Aorta (tissue), 5 donors: ENCODE results near the gene RGS16. TPM values are rescaled to one million over a fixed set of nuclear protein-coding genes. Genes with fewer than 3 reads are reported as not detected.

Experiments
- ATAC-seq: fragments of 200-7000 bp; cut with Tn5 transposase; one replicate; pipeline ENCODE4 v1.9.1; 2022; ENCODE audit warnings: moderate library complexity; ENCODE audit not compliant: low FRiP score
- DNase-seq, 2 donors: peaks; one replicate each; pipeline ENCODE4 v3.0.0-alpha.2; 2020
- H3K27ac ChIP-seq, 2 donors: one replicate each; pipeline ENCODE4 v1.5.1; 2013; ENCODE audit warnings: low read length in 2 of 2, mild to moderate bottlenecking in 2 of 2, moderate library complexity in 2 of 2, control low read depth in 1 of 2, inconsistent platforms in 1 of 2, low read depth in 1 of 2
- H3K27me3 ChIP-seq, 2 donors: one replicate each; pipeline ENCODE4 v1.6.1; 2013; ENCODE audit warnings: control low read depth in 1 of 2, low read length in 1 of 2, mild to moderate bottlenecking in 1 of 2, moderate library complexity in 1 of 2; ENCODE audit not compliant: insufficient read depth in 2 of 2, control insufficient read depth in 1 of 2
- H3K36me3 ChIP-seq, 2 donors: one replicate each; pipeline ENCODE4 v1.6.1; 2013; ENCODE audit warnings: control low read depth in 1 of 2, low read length in 1 of 2, mild to moderate bottlenecking in 1 of 2; ENCODE audit not compliant: insufficient read depth in 2 of 2, control insufficient read depth in 1 of 2
- H3K4me1 ChIP-seq, 2 donors: one replicate each; pipeline ENCODE4 v1.6.1; 2013; ENCODE audit warnings: low read length in 2 of 2, control low read depth in 1 of 2, mild to moderate bottlenecking in 1 of 2, moderate library complexity in 1 of 2; ENCODE audit not compliant: insufficient read depth in 2 of 2, control insufficient read depth in 1 of 2
- H3K4me3 ChIP-seq, 2 donors: one replicate each; pipeline ENCODE4 v1.5.1; 2013; ENCODE audit warnings: low read length in 2 of 2, control low read depth in 1 of 2, mild to moderate bottlenecking in 1 of 2
- H3K9me3 ChIP-seq: one replicate; pipeline ENCODE4 v1.6.1; 2013; ENCODE audit warnings: mild to moderate bottlenecking, low read length; ENCODE audit not compliant: control insufficient read depth
- WGBS, 2 donors: extraction: QIAGEN DNeasy Blood & Tissue Kit; methylation state at CpG; one replicate each; pipeline ENCODE4 v1.1.7; 2013; 5-methylcytosine and 5-hydroxymethylcytosine counted together
- intact Hi-C, 2 donors: fragments of 100-400 bp; cut with DNase I; formaldehyde crosslinking; loops; one replicate each; pipeline versions ENCODE4 v1.14.2 to v1.15.0; 2022
- polyA plus RNA-seq, 2 donors: library from polyadenylated mRNA; stranded (reverse); fragments of 200-250 nt; gene quantifications; one replicate each; pipeline ENCODE4 v1.2.3, GENCODE V29; 2013
- total RNA-seq, 2 donors: library from RNA; stranded (reverse); fragmentation: NEBNext Ultra II Directional; extraction: Animal tissue kit (Norgen Biotek cat#: 25700); gene quantifications; one replicate each; pipeline ENCODE4 v1.2.1, GENCODE V29; 2021
- donor health status: healthy with polysubstance abuse.
- donor health status: Bipolar disorder and iron deficiency.
- donor health status: DM: no; HTN: no; CAD: no.
- donor health status: DM: no; HTN: no; CAD: no.
- donor health status: DM: yes; HTN: yes; CAD: no.

Gene RGS16
- total and polyA plus RNA-seq, 4 donors = 0.50 to 20.9 (median 8.1) TPM

DNA sequence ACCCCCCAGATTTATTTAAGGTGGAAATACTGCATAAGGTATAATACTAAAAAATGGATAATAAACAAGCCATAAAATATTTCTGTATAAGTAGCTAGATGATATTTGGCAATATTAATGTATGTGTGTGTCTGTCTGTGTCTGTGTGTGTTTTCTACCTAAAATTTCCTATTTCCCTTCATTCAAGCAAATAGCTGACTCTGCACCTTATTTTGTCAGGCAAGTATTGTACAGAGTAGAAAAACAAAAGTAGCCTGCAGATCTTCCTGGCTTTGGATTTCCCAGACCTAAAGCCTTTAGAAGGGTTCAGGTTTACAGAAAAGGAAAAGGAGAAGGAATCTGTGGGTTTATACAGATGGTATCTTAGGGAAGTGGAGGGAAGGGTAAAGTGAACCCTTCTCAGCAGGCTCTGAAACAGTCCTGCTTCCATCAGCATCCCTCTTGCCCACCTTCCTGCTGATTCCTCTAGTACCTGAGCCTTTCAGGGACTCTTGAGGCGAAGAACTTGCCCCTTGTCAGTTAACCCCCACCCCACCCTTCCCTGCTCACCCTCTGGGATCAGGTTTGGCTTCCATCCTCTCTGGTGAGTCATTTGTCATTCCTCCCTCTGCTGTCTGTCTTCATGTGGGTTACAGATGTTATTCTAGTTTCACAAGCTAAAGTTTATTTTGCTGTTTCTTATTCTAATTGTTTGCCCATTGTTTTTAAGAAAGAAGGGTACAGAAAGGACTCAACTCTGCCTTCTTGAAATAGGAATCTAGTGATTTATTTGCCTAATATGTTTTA, 21.7 kb upstream of the RGS16 start:
- no peaks in the 10 kb centered on the region for H3K4me1 ChIP-seq
- H3K27me3 ChIP-seq = no peaks in the 10 kb centered on the region
- WGBS, 2 donors = 72 to 73% methylated on average over 1 of the region's 1 CpG
- no peak overlapping the region for H3K27ac ChIP-seq
- intact Hi-C loops = loop anchor here in 1 of 2 donors (5.0 kb wide), 1 partner anchor 46 kb away; no protein-coding TSS in a partner anchor
- no peaks in the 10 kb centered on the region for H3K9me3 ChIP-seq
- ATAC-seq (no peak), DNase-seq (no peak)
- H3K4me3 ChIP-seq = no peak overlapping the region
- no peaks in the 10 kb centered on the region for H3K36me3 ChIP-seq

DNA sequence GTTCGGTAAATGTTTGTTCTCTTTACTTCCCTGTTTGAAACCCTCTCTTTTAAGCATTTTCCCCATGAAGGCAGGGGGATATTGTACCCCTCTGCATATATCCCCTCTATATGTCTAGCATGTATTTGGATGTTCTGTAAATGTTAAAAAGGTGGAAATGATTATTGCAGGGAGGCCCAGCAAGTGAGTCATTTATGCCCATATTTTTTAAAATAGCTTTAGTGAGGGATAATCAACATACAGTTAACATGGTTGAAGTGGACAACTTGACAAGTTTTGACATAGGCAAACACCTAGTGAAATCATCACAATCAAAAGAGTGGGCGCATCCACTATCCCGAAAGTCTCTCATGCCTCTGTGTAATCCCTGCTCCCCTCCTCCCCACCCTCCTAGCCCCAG, 20.8 kb upstream of the RGS16 start:
- ATAC-seq (no peak), DNase-seq (no peak)
- Histone ChIP-seq H3K27me3 (no peaks in the 10 kb centered on the region), H3K36me3 (no peaks in the 10 kb centered on the region), H3K4me1 (no peaks in the 10 kb centered on the region), H3K9me3 (no peaks in the 10 kb centered on the region), H3K27ac (no peak overlapping the region), H3K4me3 (no peak overlapping the region)
- intact Hi-C loops = loop anchor here in 1 of 2 donors (5.0 kb wide), 1 partner anchor 47 kb away; no protein-coding TSS in a partner anchor
- WGBS, 2 donors = 93 to 96% methylated on average over 3 of the region's 3 CpGs

GRCh38 chr1:182624577-182624976, 20.4 kb upstream of the RGS16 start:
- no peaks in the 10 kb centered on the region for H3K9me3 ChIP-seq
- no peak for ATAC-seq
- 52 to 70% methylated on average over 1 of the region's 1 CpG for WGBS, 2 donors
- H3K27ac ChIP-seq = no peak overlapping the region
- H3K27me3 ChIP-seq = no peaks in the 10 kb centered on the region
- intact Hi-C loops = no loop called here
- DNase-seq = no peak
- no peaks in the 10 kb centered on the region for H3K4me1 ChIP-seq
- H3K36me3 ChIP-seq = no peaks in the 10 kb centered on the region
- no peak overlapping the region for H3K4me3 ChIP-seq

- intact Hi-C loops = no loop called here
- Histone ChIP-seq H3K4me1 (no peaks in the 10 kb centered on the region), H3K27me3 (no peaks in the 10 kb centered on the region), H3K9me3 (no peaks in the 10 kb centered on the region), H3K4me3 (no peak overlapping the region), H3K36me3 (no peaks in the 10 kb centered on the region), H3K27ac (no peak overlapping the region)
- DNase-seq = no peak
- no peak for ATAC-seq
- WGBS, 2 donors = 51 to 58% methylated on average over 6 of the region's 6 CpGs
These were observed 18.8 kb upstream of the RGS16 start for GRCh38 chr1:182622901-182623528.

DNA sequence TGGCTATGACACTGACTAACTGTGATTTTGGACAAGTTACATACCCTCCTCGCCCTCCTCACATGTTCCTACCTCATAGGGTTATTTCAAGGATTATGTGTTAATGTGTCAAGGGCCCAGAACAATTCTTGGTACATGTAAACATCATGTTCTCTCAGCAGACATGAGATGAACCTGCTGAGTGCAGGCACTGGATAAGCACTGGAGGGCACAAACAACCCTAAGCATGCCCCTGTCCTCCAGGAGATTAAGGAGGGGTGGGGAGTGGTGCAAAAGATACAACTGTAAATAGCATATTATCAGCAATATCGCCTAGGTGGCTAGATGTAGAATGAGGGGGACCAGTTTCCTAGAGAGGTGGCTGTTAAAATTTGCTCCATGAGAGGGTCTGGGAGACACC, 17.7 kb upstream of the RGS16 start:
- no peak for ATAC-seq
- WGBS, 2 donors = 98 to 100% methylated on average over 2 of the region's 2 CpGs
- intact Hi-C loops = no loop called here

GRCh38 chr1:182620924-182621585, 16.9 kb upstream of the RGS16 start:
- DNase-seq (no peak), ATAC-seq (no peak)
- intact Hi-C loops = no loop called here
- Histone ChIP-seq H3K36me3 (no peaks in the 10 kb centered on the region), H3K27ac (no peak overlapping the region), H3K4me1 (no peaks in the 10 kb centered on the region), H3K27me3 (no peaks in the 10 kb centered on the region), H3K4me3 (no peak overlapping the region), H3K9me3 (no peaks in the 10 kb centered on the region)

More for the DNA sequence above, 17.7 kb upstream of the RGS16 start:
- H3K27ac ChIP-seq = no peak overlapping the region
- H3K4me3 ChIP-seq = no peak overlapping the region
- DNase-seq = no peak
- H3K9me3 ChIP-seq = no peaks in the 10 kb centered on the region
- H3K36me3 ChIP-seq = no peaks in the 10 kb centered on the region
- no peaks in the 10 kb centered on the region for H3K27me3 ChIP-seq
- H3K4me1 ChIP-seq = no peaks in the 10 kb centered on the region

- H3K27me3 ChIP-seq = no peaks in the 10 kb centered on the region
- H3K27ac ChIP-seq = peak overlapping the region; percentile 51 to 68
- intact Hi-C loops = no loop called here
- 12% methylated on average over 6 of the region's 6 CpGs for WGBS, 2 donors
- no peaks in the 10 kb centered on the region for H3K4me1 ChIP-seq
- no peak overlapping the region for H3K4me3 ChIP-seq
- no peak for DNase-seq
- no peak for ATAC-seq
- no peaks in the 10 kb centered on the region for H3K9me3 ChIP-seq
- H3K36me3 ChIP-seq = no peaks in the 10 kb centered on the region
These were observed 13.7 kb upstream of the RGS16 start for GRCh38 chr1:182617734-182618351.

DNA sequence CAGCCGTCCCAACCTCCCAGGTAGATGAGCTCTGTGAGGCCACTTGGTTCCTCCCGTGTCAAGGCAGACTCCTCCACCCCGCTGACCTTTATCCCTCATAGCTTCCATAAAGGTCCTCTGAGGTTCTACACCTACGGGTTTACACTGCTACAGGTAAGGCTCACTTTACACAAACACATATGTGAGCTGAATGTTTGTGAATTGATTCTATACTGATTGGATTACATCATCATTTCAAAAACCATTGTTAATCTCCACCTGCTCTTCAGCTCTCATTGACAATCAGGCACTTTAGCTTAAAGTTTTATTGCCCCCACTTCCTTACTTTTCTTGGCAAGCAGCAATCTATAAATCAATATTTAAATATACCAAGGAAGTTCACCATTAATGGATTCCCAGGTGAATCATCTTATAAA, 12.8 kb upstream of the RGS16 start:
- no peak for ATAC-seq
- 75 to 76% methylated on average over 4 of the region's 4 CpGs for WGBS, 2 donors

More for the DNA sequence above, 12.8 kb upstream of the RGS16 start:
- H3K9me3 ChIP-seq = no peaks in the 10 kb centered on the region
- intact Hi-C loops = no loop called here
- H3K27me3 ChIP-seq = no peaks in the 10 kb centered on the region
- H3K4me3 ChIP-seq = no peak overlapping the region
- H3K36me3 ChIP-seq = no peaks in the 10 kb centered on the region
- no peak for DNase-seq
- H3K27ac ChIP-seq = peak overlapping the region in 1 of 2 donors; percentile 41
- H3K4me1 ChIP-seq = no peaks in the 10 kb centered on the region
